ENCODE data around the gene ATP2C2. TPM values are rescaled to one million over a fixed set of nuclear protein-coding genes. Genes with fewer than 3 reads are reported as not detected.

Gene ATP2C2
- total RNA-seq, 6 donors from 2014 or later: 36.6 to 153 (median 61.5) TPM

DNA sequence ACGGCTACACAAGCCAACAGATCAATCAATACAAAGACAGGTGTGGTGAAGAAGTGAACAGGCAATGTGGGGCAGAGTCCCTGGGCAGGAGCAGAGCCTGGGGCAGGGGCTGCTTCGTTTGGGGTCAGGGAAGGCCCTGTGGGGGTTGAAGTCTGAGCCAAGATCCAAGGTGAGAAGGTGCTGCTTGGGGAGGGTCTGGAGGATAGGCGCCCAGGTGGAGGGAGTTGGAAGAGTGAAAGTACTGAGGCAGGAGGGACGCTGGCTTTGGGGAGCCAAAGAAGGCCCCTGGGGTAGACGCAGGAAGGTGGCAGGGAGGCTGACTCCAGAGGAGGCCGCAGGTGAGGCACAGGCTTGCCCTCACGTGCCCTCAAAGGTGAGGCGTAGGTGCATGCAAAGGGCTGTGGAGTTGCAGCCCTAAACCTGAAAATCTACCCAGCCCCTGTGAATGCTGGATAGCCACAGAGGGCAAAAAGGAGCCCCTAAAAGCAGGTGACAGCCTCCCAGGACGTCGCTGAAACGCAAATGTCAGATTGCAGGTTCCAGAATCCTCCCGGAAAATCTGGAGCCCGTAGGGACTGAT, 40.3 kb upstream of the ATP2C2 start:
- Histone ChIP-seq H3K4me3 (no peak overlapping the region), H3K27me3 (no peaks in the 10 kb centered on the region), H3K27ac (no peak overlapping the region), H3K36me3 (peaks cover 0 to 20% (median 8%) of the 10 kb centered on the region in 4 donors), H3K9me3 (no peaks in the 10 kb centered on the region), H3K4me1 (peaks cover 0 to 3% (median 0%) of the 10 kb centered on the region in 4 donors)
- WGBS, 2 donors: 86 to 88% methylated on average over 13 of the region's 13 CpGs
- DNase-seq (no peak), ATAC-seq (ENCODE audit: low FRiP score in 2 of 2) (no peak)
- TF ChIP-seq, protein P1, sequence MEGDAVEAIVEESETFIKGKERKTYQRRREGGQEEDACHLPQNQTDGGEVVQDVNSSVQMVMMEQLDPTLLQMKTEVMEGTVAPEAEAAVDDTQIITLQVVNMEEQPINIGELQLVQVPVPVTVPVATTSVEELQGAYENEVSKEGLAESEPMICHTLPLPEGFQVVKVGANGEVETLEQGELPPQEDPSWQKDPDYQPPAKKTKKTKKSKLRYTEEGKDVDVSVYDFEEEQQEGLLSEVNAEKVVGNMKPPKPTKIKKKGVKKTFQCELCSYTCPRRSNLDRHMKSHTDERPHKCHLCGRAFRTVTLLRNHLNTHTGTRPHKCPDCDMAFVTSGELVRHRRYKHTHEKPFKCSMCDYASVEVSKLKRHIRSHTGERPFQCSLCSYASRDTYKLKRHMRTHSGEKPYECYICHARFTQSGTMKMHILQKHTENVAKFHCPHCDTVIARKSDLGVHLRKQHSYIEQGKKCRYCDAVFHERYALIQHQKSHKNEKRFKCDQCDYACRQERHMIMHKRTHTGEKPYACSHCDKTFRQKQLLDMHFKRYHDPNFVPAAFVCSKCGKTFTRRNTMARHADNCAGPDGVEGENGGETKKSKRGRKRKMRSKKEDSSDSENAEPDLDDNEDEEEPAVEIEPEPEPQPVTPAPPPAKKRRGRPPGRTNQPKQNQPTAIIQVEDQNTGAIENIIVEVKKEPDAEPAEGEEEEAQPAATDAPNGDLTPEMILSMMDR (IDR thresholded peaks at IDR 0.05): no peak
- TF ChIP-seq EP300 (IDR thresholded peaks at IDR 0.05) (no peak), POLR2A (IDR thresholded peaks at IDR 0.05) (no peak), POLR2AphosphoS5 (IDR thresholded peaks at IDR 0.05) (no peak)

DNA sequence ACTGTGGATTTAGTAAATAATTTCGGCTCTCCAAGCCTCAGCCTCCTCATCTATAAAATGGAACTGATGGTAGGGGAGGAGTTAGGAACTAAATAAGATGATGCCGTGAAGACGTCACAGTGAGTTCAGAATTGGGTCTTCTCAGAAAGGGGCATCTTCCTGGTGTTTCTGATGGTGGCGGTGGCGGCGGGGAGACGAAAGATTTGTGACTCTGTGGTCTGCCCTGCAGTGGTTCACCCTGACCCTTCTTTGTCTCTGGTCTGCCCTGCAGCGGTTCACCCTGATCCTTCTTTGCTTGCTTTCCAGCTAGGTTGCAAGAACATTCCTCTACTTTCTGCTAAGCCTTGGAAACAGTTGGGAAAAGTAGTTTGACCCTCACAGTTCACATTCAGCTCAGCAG, 39.3 kb upstream of the ATP2C2 start:
- ATAC-seq (ENCODE audit: low FRiP score in 2 of 2) (no peak), DNase-seq (no peak)
- Histone ChIP-seq H3K9me3 (no peaks in the 10 kb centered on the region), H3K27me3 (no peaks in the 10 kb centered on the region), H3K36me3 (peaks cover 0 to 20% (median 8%) of the 10 kb centered on the region in 4 donors), H3K4me3 (no peak overlapping the region), H3K4me1 (peaks cover 0 to 9% (median 3%) of the 10 kb centered on the region in 4 donors), H3K27ac (no peak overlapping the region)
- TF ChIP-seq POLR2AphosphoS5 (IDR thresholded peaks at IDR 0.05): no peak
- TF ChIP-seq, protein P1 (IDR thresholded peaks at IDR 0.05): no peak
- no peak for TF ChIP-seq POLR2A (IDR thresholded peaks at IDR 0.05)
- no peak for TF ChIP-seq EP300 (IDR thresholded peaks at IDR 0.05)
- 95 to 98% methylated on average over 8 of the region's 8 CpGs for WGBS, 2 donors

DNA sequence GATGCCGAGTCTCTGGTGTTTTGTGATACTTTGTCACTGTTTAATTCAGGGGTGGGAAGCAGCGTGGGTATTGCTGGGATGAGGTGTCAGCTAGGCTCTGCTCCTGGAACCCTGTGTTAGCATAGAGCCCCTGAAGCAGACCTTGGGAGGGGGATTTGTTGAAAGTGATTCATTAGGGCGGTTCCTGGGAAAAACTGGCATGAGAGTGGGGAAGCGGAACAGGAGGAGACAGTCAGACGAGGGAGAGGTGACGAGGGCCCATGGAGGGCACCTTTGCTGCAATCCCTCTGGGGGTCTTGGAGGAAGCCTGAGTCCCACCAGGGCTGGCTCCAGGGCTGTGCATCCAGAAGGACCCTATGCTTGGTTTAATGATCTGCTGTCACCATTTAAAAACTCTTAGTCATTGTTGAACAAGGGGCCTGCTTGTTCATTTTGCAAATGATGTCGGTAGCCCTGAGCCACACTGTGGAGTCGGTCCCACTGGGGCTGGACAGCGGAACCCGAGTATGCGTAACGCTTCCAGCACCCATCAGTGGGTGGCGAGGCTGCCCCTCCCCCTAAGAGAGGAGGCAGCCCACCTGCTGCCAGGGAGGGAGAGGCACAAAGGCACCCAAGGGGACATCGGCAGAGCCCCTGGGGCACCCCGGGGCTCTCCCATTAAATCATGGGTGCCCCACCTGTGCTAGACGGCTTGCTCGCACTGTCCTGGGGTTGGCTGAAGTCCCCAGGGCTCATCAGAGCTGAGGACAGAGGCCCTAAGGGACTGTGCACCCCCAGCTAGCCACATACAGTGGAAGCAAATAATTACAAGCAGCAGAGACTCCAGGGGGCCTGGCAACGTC, 38.3 kb upstream of the ATP2C2 start:
- Histone ChIP-seq H3K4me3 (no peak overlapping the region), H3K27me3 (no peaks in the 10 kb centered on the region), H3K9me3 (no peaks in the 10 kb centered on the region), H3K4me1 (peaks cover 0 to 9% (median 4%) of the 10 kb centered on the region in 4 donors), H3K36me3 (peaks cover 0 to 20% (median 8%) of the 10 kb centered on the region in 4 donors), H3K27ac (no peak overlapping the region)
- peak in 1 of 2 donors; percentile 33 for DNase-seq
- WGBS, 2 donors: 77 to 91% methylated on average over 14 to 18 of the region's 18 CpGs
- no peak for TF ChIP-seq POLR2A (IDR thresholded peaks at IDR 0.05)
- no peak for TF ChIP-seq EP300 (IDR thresholded peaks at IDR 0.05)
- TF ChIP-seq, protein P1 (IDR thresholded peaks at IDR 0.05): no peak
- ATAC-seq (ENCODE audit: low FRiP score in 2 of 2): no peak

DNA sequence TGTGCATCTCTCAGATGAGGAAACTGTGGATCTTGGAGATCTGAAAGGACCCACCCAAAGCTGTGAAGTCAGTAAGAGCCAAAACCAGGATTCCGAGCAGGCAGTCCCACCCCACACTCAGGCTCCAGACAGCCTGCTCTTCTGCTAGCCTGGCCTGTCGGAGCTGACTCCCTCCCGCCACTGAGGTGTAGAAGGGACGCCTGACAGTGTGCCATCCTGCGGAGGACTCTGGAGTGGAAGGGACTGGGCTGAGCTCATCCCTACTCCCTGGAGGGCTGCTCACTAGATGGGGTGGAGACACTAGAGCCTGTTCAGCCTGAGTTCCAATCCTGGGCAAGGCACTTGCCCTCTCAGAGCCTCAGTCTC, 37.7 kb upstream of the ATP2C2 start:
- Histone ChIP-seq H3K4me1 (peaks cover 0 to 9% (median 4%) of the 10 kb centered on the region in 4 donors), H3K27ac (no peak overlapping the region), H3K4me3 (no peak overlapping the region), H3K36me3 (peaks cover 0 to 20% (median 8%) of the 10 kb centered on the region in 4 donors), H3K27me3 (no peaks in the 10 kb centered on the region), H3K9me3 (no peaks in the 10 kb centered on the region)
- 100% methylated on average over 5 of the region's 5 CpGs; no CpG with 5 or more reads in 1 of the 2 donors for WGBS, 2 donors
- TF ChIP-seq, protein P1 (IDR thresholded peaks at IDR 0.05): no peak
- no peak for TF ChIP-seq POLR2A (IDR thresholded peaks at IDR 0.05)
- TF ChIP-seq POLR2AphosphoS5 (IDR thresholded peaks at IDR 0.05): no peak
- no peak for TF ChIP-seq EP300 (IDR thresholded peaks at IDR 0.05)
- DNase-seq: no peak
- ATAC-seq (ENCODE audit: low FRiP score in 2 of 2): no peak
